IMR-90 (cell line): ENCODE results near the gene SWAP70. TPM values are rescaled to one million over a fixed set of nuclear protein-coding genes. Genes with fewer than 3 reads are reported as not detected.

Experiments used
- ATAC-seq: fragments of 200-7000 bp; cut with Tn5 transposase; 2 replicates; pipeline ENCODE4 v1.9.1; 2020; ENCODE audit warnings: low read depth, mild to moderate bottlenecking, moderate library complexity
- BruUV-seq: library from RNA; stranded (reverse); fragments of 400-500 nt; replicated peaks from 2 replicates; lab custom pipeline; 2021; lab: Mats Ljungman, UMichigan
- CTCF ChIA-PET: fragments of 300-600 bp; formaldehyde crosslinking; extraction: SDS; loops from one replicate; lab custom pipeline; 2021; ENCODE audit warnings: antibody characterized with exemption; lab: Yijun Ruan, JAX
- POLR2A ChIA-PET: fragments of 300-600 bp; sonication (Branson Sonifier 250); formaldehyde crosslinking; loops from one replicate; lab custom pipeline; 2022; ENCODE audit warnings: antibody characterized with exemption; ENCODE audit not compliant: unreplicated experiment; lab: Charles Lee
- DNase-seq: peaks from one replicate; pipeline ENCODE4 v3.0.0; 2013
- H2AFZ ChIP-seq: replicated peaks from 2 replicates; pipeline ENCODE3; 2013; ENCODE audit warnings: low read length, mild to moderate bottlenecking; ENCODE audit not compliant: poor library complexity
- H2AK5ac ChIP-seq: 2 replicates; pipeline ENCODE4 v1.6.1; 2013; ENCODE audit warnings: low read depth, low read length, inconsistent platforms
- H2AK9ac ChIP-seq: replicated peaks from 2 replicates; pipeline ENCODE3; 2013; ENCODE audit warnings: mild to moderate bottlenecking, low read depth, low read length, moderate library complexity; ENCODE audit not compliant: poor library complexity
- H2BK120ac ChIP-seq: 2 replicates; pipeline ENCODE4 v1.6.1; 2013; ENCODE audit warnings: low read depth, low read length, inconsistent platforms
- H2BK15ac ChIP-seq: 3 replicates; pipeline ENCODE4 v1.6.1; 2013; ENCODE audit warnings: low read depth, low read length, inconsistent platforms
- H2BK20ac ChIP-seq: 2 replicates; pipeline ENCODE4 v1.6.1; 2013; ENCODE audit warnings: low read depth, mild to moderate bottlenecking, inconsistent platforms, low read length, moderate library complexity
- H2BK5ac ChIP-seq: 2 replicates; pipeline ENCODE4 v1.6.1; 2013; ENCODE audit warnings: mild to moderate bottlenecking, low read depth, low read length, inconsistent platforms; ENCODE audit not compliant: poor library complexity, severe bottlenecking
- H3K14ac ChIP-seq: replicated peaks from 2 replicates; pipeline ENCODE4 v1.6.1; 2013; ENCODE audit warnings: low read depth, low read length, inconsistent platforms
- H3K18ac ChIP-seq: 2 replicates; pipeline ENCODE4 v1.6.1; 2013; ENCODE audit warnings: low read depth, low read length, control low read depth
- H3K23ac ChIP-seq: 2 replicates; pipeline ENCODE4 v1.6.1; 2013; ENCODE audit warnings: low read depth, low read length, inconsistent platforms
- H3K27ac ChIP-seq: 2 replicates; pipeline ENCODE4 v1.5.1; 2013; ENCODE audit warnings: mild to moderate bottlenecking, control low read depth, low read length; ENCODE audit not compliant: insufficient read depth
- H3K27me3 ChIP-seq: 2 replicates; pipeline ENCODE4 v1.6.1; 2013; ENCODE audit warnings: low read length; ENCODE audit not compliant: control insufficient read depth, insufficient read depth
- H3K36me3 ChIP-seq: 2 replicates; pipeline ENCODE4 v1.6.1; 2013; ENCODE audit warnings: low read length, mixed read lengths; ENCODE audit not compliant: control insufficient read depth, insufficient read depth
- H3K4ac ChIP-seq: 2 replicates; pipeline ENCODE4 v1.6.1; 2013; ENCODE audit warnings: low read depth, low read length, inconsistent platforms
- H3K4me1 ChIP-seq: 2 replicates; pipeline ENCODE4 v1.6.1; 2013; ENCODE audit warnings: low read length, mixed read lengths; ENCODE audit not compliant: control insufficient read depth, insufficient read depth
- H3K4me2 ChIP-seq: 2 replicates; pipeline ENCODE4 v1.6.1; 2013; ENCODE audit warnings: low read depth, mild to moderate bottlenecking, control low read depth, low read length, moderate library complexity
- H3K4me3 ChIP-seq: 2 replicates; pipeline ENCODE4 v1.5.1; 2013; ENCODE audit warnings: low read depth, mild to moderate bottlenecking, control low read depth, low read length, moderate library complexity; ENCODE audit not compliant: insufficient read depth
- H3K56ac ChIP-seq: 2 replicates; pipeline ENCODE4 v1.6.1; 2013; ENCODE audit warnings: low read length, inconsistent platforms; ENCODE audit not compliant: insufficient read depth; ENCODE audit errors: extremely low read depth
- H3K79me1 ChIP-seq, 2 experiments: 2 replicates each; pipeline ENCODE4 v1.6.1; 2013; ENCODE audit warnings: low read length in 2 of 2, inconsistent platforms in 1 of 2, low read depth in 1 of 2
- H3K9ac ChIP-seq: 2 replicates; pipeline ENCODE4 v1.6.1; 2013; ENCODE audit warnings: low read depth, low read length, control low read depth
- H3K9me1 ChIP-seq: 2 replicates; pipeline ENCODE4 v1.6.1; 2013; ENCODE audit warnings: low read length, inconsistent platforms; ENCODE audit not compliant: insufficient read depth
- H3K9me3 ChIP-seq: 2 replicates; pipeline ENCODE4 v1.6.1; 2013; ENCODE audit warnings: low read length; ENCODE audit not compliant: control insufficient read depth, insufficient read depth
- H4K20me1 ChIP-seq: 2 replicates; pipeline ENCODE4 v1.6.1; 2013; ENCODE audit warnings: low read length, inconsistent platforms; ENCODE audit not compliant: insufficient read depth
- H4K5ac ChIP-seq: 2 replicates; pipeline ENCODE4 v1.6.1; 2013; ENCODE audit warnings: mild to moderate bottlenecking, low read depth, low read length, control low read depth
- H4K8ac ChIP-seq, 2 experiments: 2 replicates each; pipeline ENCODE4 v1.6.1; 2013; ENCODE audit warnings: low read depth in 2 of 2, low read length in 2 of 2, control low read depth in 1 of 2, inconsistent platforms in 1 of 2
- H4K91ac ChIP-seq: 2 replicates; pipeline ENCODE4 v1.6.1; 2013; ENCODE audit warnings: low read depth, low read length, inconsistent platforms; ENCODE audit not compliant: insufficient read depth
- FOS ChIP-seq: fragments of 150-350 bp; IDR thresholded peaks from 2 replicates; pipeline ENCODE4 v1.6.1; 2016; ENCODE audit warnings: low read depth, low read length
- MXI1 ChIP-seq: IDR thresholded peaks from 2 replicates; pipeline ENCODE4 v1.6.1; 2012; ENCODE audit warnings: low read depth, mild to moderate bottlenecking, low read length, moderate library complexity, borderline replicate concordance
- POLR2A ChIP-seq: IDR thresholded peaks from 2 replicates; pipeline ENCODE4 v1.6.1; 2012; ENCODE audit warnings: mild to moderate bottlenecking, low read depth, low read length
- WGBS, 2 experiments: methylation state at CpG; one replicate each; pipeline versions ENCODE4 v1.1.5 to v1.1.7; 2013; ENCODE audit warnings: missing lambda C conversion rate in 2 of 2; ENCODE audit not compliant: insufficient read length in 1 of 2; ENCODE audit errors: extremely low coverage in 2 of 2; 5-methylcytosine and 5-hydroxymethylcytosine counted together
- dilution Hi-C: fragments of 300-500 bp; cut with HindIII; formaldehyde crosslinking; loops from one replicate; pipeline ENCODE4 v1.14.3; 2018; ENCODE audit warnings: low sequenced_read_pairs; ENCODE audit not compliant: unreplicated experiment
- in situ Hi-C: fragments of 300-500 bp; cut with MboI; formaldehyde crosslinking; loops from 3 replicates; pipeline ENCODE4 v1.14.3; 2019; ENCODE audit warnings: low sequenced_read_pairs, inconsistent platforms, mixed read lengths
- intact Hi-C: fragments of 100-400 bp; cut with micrococcal nuclease; formaldehyde crosslinking; loops from 2 replicates; pipeline ENCODE4 v1.10.0; 2022
- polyA plus RNA-seq, 3 experiments: library from polyadenylated mRNA; depleted of rRNA; stranded (reverse); fragments of >200 nt; gene quantifications; 2 replicates each; pipeline ENCODE4 v1.2.3, GENCODE V29; 2012; ENCODE audit warnings: low replicate concordance in 1 of 3
- total RNA-seq: library from RNA; depleted of rRNA; stranded (reverse); fragments of >200 nt; gene quantifications from 2 replicates; pipeline ENCODE4 v1.2.3, GENCODE V29; 2012

Gene SWAP70
- total and polyA plus RNA-seq, 2 of the 4 experiments (the other 2 are of a cell fraction), result 15.5 to 19.9 TPM

DNA sequence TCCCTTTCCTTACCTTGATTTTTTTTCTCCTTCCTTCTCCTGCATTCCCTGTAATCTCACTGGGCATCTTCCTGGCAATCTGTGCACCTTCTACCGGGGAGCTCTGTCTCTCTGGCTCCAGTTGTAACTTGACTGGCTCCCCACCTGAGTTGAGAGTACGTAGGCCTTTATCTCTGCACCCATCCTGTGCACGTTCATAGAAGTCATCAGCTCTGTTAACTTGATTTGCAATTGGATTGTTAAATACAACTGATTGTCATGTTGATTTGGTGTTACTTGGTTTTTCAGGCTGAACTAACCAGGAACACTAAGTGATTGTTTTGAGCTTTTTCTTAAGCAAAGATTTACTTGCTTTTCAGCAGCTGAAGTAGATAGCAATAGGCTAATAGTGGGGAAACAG lies 11.8 kb downstream of the SWAP70 start:
- peaks cover 12% of the 10 kb centered on the region for H3K9me1 ChIP-seq
- H2BK5ac ChIP-seq, result no peak overlapping the region
- no peak overlapping the region for H2AK5ac ChIP-seq
- no peak overlapping the region for H2AFZ ChIP-seq
- no peak overlapping the region for H3K27ac ChIP-seq
- no peak overlapping the region for H4K91ac ChIP-seq
- no peak overlapping the region for H3K23ac ChIP-seq
- no peaks in the 10 kb centered on the region for H3K27me3 ChIP-seq
- H3K4me3 ChIP-seq, result no peak overlapping the region
- no peak overlapping the region for H2AK9ac ChIP-seq
- no peak for TF ChIP-seq POLR2A
- no peak for TF ChIP-seq MXI1
- TF ChIP-seq FOS, result no peak
- H4K20me1 ChIP-seq, result peaks cover 38% of the 10 kb centered on the region; the same call in 1 of the 2 replicates
- peaks cover 6% of the 10 kb centered on the region for H3K4me1 ChIP-seq
- POLR2A ChIA-PET, result no interaction called here
- CTCF ChIA-PET, result no interaction called here
- no TSS peak for BruUV-seq
- H4K5ac ChIP-seq, result no peak overlapping the region
- H2BK15ac ChIP-seq, result no peak overlapping the region
- H3K9ac ChIP-seq, result no peak overlapping the region
- H3K4ac ChIP-seq, result no peak overlapping the region
- H3K36me3 ChIP-seq, result no peaks in the 10 kb centered on the region; the same call in 1 of the 2 replicates
- no peak overlapping the region for H3K18ac ChIP-seq
- intact Hi-C loops, result no loop called here
- H3K56ac ChIP-seq, result no peak overlapping the region
- in situ Hi-C loops, result no loop called here
- H2BK120ac ChIP-seq, result no peak overlapping the region
- no peak overlapping the region for H3K14ac ChIP-seq
- dilution Hi-C loops, result no loop called here
- ATAC-seq (no peak), DNase-seq (no peak)
- H4K8ac ChIP-seq, result no peak overlapping the region
- WGBS, 2 experiments, result no CpG with 5 or more reads among the region's 3 CpGs
- H3K9me3 ChIP-seq, result no peaks in the 10 kb centered on the region
- H2BK20ac ChIP-seq, result no peak overlapping the region
- H3K4me2 ChIP-seq, result no peak overlapping the region
- peaks cover 21 to 65% of the 10 kb centered on the region in 2 experiments for H3K79me1 ChIP-seq
